Hypothalamus (tissue), 51 donors: ENCODE data around the gene TMEM53.
A peak's percentile ranks its signal among the peaks of the same experiment; 100 is the strongest.
"Not testable (repeated sequence)": the region's sequence is repeated elsewhere in the genome, so short reads cannot be mapped to it uniquely, and the experiment has no call there.

Experiments used
- DNase-seq, 51 donors: peaks; one replicate each; lab custom pipeline; 2025; lab: John Stamatoyannopoulos, UW

Gene TMEM53

DNA sequence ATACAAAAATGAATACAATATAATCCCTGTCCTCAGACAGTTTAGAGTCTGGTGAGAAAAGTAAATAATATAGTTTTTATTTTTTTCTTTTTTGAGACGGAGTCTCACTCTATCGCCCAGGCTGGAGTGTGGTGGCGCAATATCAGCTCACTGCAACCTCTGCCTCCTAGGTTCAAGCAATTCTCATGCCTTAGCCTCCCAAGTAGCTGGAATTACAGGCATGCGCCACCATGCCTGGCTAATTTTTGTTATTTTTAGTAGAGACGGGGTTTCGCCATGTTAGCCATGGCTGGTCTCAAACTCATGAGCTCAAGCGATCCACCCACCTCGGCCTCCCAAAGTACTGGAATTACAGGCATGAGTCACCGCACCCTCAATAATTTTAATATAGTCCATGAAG lies 25.1 kb upstream of the TMEM53 start:
- not testable (repeated sequence) for DNase-seq

DNA sequence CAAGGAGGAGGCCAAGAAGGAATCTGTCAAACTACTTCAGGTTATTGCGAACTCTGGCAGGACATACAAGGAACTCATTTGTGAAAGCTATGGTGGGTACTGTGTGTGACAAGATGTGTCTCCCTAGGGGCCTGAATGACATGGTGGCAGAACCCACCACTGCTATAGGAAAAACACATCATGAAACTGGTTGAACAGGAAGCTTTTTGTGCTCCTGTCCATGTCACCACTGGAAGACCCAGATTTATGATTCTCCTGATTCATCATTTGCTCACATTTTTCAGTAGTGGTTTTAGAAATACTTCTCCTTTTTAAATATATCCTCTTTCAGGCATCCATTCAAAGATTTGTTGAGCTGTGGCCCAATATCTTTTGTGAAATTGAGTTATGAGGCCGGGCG lies 23.9 kb upstream of the TMEM53 start:
- no peak for DNase-seq

DNA sequence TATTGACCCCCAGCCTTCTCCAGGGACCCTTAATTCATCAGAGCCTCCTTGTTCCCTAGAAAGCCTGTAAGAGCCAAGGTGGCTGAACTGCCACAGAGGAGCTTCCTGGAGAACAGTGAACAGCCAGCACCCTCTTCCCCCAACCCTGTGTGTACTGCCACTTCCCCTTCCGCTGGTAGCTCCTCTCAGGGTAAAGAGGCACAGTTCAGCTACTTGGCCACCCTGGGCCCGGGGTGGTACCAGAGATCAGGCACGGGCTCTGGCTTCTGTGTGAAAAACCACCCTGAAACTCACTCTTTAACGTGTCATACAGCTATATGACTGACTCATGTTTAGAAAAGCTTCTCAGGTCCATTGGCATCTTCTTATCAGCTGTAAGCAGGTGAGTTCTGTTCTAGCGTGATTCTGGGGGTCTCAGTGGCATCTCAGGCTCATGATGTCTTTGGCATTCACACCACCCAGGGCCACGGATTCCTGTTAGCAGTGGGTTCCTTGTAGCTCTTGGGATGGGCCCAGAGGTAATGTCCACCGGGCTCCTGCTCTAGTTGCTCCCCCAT lies 22.6 kb upstream of the TMEM53 start:
- DNase-seq = peak in 1 of 51 donors; percentile 15

DNA sequence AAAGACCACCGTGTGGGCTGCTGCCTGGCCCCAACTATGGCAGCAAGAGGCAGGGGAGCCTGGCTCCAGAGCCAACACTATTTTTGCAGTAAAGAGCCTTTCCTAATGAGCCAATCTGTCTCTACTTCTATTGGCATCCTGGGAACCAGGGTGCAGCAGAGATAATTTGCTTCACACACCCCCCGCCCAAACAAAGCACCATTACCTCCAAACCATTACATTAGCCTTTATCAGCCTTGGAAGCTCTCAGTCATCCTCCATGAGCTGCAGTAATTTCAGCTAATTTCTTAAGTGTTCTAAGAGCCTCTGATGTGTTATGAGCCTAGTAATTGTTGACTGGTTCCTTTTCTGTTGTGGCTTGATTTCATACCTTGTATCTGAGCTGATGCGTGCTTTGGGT lies 21.8 kb upstream of the TMEM53 start:
- DNase-seq = no peak

DNA sequence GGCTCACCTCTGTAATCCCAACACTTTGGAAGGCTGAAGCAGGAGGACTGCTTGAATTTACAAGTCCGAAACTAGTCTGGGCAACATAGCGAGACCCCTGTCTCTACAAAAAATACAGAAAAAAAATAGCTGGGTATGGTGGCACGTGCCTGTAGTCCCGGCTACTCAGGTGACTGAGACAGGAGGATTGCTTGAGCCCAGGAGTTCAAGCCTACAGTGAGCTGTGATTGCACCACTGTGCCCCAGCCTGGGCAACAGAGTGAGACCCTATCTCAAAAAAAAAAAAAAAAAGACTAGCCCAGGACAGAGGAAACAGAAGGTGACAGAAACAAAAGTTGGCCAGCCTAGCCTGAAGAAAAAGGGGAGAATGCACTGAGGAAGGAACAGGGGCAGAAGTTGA lies 21.4 kb upstream of the TMEM53 start:
- DNase-seq = no peak

- DNase-seq = no peak
These were observed 20.7 kb upstream of the TMEM53 start for GRCh38 chr1:44694863-44695478.

DNA sequence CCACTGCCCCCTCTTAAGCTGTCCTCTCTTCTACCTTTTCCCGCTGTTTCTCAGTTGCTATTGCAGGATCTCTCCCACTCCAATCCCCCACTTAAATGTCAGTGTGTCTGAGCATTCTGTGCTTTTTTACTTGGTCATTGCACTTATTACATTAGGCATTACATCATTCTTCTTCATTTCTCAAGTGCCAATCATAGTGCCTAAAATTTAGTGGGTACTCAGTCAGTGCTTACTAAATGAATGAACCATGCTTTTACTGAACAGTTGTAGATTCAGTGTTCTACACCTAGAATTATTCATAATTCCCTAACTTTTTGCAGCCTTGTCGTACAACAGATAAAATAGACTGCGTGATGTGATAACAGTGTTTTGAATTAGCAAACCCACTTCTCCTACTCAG lies 19.6 kb upstream of the TMEM53 start:
- no peak for DNase-seq

GRCh38 chr1:44693159-44693558 lies 18.9 kb upstream of the TMEM53 start:
- no peak for DNase-seq

- DNase-seq = no peak
These were observed 15.1 kb upstream of the TMEM53 start for GRCh38 chr1:44689447-44689765.

GRCh38 chr1:44688760-44689446 lies 14.6 kb upstream of the TMEM53 start:
- DNase-seq = no peak

- no peak for DNase-seq
These were observed 11.6 kb upstream of the TMEM53 start for GRCh38 chr1:44685881-44686280.

- no peak for DNase-seq
These were observed 10.9 kb upstream of the TMEM53 start for GRCh38 chr1:44685218-44685617.

DNA sequence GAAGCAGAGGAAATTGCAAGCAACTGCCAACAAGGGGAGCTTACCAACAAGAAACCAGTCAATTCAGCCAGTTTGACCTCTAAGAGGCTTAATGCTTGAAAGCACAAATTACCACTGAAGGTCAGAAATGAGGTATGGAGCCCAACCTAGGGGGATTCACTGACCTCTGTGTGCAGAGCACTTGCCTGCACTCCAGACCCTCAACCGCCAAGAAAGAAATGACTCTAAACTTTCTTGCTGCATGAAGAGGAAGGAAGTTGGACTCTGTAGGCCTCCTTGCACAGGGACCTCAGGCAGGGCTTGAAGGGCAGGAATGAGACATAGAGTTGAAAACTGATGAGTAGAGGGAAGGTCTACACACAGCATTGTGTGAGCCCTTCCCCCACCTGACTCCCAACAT lies 10.2 kb upstream of the TMEM53 start:
- DNase-seq = peak in 1 of 51 donors; percentile 5

DNA sequence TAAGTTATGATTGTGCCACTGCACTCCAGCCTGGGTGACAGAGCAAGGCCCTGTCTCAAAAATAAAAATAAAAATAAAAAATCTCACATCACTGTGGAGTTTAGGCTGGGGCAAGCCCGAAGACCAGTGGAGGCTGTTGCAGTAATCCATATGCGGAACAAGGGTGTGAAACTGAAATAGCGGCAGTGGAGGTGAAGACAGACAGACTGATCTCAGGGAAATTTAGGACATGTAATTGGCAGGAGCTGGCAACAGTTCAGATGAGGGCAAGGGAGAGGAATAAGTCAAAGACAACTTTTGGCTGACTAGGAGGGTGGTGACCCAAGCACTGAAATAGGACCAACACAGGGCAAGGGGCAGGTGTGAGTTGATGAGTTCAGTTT lies 8.6 kb upstream of the TMEM53 start:
- no peak for DNase-seq

DNA sequence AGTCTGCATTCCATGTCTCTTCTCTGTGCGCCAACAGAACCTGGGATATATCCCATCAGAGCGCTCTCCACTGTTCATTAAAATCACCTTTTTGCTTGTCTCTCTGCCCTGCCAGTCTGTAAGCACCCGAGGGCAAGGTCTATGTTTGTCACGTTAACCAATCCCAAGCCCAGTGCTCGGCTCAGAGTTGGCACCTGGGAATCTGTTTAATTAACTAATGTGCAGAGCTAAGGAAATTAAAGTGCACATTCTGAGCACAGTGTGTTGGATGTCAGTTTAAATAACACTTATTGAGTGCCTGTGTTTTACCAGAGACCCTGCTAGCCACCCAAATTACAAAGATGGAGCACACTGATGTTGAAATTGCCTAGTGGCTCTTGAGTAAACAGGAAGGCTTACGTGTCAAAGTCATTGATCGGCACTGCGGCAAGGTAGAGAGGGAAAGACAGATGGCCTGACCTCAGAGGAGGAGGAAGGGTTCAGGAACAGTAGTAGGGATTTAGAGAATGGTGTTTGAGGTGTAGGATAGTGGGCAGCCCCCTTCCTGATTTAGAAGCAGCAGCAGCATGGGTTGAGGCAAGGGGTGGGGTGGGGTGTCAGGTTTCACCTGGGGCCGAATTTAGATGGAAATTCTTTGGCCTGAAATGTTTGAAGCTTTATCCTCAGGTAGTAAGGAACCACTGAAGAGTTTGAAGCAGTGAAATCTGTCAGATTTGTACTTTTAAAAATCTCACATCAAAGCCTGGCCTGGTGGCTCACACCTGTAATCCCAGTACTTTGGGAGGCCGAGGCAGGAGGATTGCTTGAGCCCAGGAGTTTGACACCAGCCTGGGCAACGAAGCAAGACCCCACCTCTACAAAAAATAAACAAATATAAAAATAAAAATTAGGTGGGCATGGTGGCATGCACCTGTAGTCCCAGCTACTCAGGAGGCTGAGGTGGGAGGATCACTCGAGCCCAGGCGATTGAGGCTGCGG lies 7.9 kb upstream of the TMEM53 start:
- no peak for DNase-seq

- DNase-seq = no peak
These were observed 5.2 kb upstream of the TMEM53 start for GRCh38 chr1:44679468-44679867.

DNA sequence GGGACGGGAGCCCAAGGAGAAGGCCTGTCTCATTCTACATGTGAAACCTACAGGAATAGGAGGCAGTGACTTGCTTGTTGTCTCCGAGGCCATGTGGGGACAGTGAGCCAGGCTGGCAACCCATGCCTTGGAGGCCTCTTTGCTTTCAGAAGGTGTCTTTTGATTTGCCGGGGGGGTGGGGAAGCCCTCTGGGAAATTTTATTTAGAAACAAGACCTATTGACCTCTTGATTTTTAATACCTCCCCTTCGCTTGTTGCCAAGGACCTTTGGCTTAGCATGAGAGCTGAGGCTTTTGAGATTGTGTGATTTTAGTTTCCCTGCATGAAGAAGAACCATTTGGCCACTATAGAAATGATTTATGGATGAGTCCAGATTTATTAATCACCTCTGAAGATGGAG lies 4.3 kb upstream of the TMEM53 start:
- DNase-seq = no peak

DNA sequence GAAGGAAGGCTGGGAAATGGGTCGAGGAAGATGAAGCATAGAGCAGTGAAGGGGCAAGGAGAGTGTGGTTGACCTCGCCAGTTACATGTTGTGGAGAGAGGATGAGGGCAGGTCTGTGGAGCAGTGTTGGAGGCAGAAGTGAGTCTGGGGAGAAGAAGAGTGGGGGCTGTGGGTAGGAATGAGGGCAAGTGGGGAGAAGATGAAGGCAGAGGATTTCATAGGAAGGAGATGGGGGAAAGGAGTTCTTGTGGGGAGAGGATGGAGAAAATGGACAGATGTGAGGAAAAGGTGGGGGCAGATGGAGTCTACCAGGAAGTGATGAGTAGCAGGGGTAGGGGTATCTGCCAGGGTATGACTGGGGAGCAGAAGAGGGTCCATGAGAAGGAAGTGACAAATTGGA lies 3.8 kb upstream of the TMEM53 start:
- DNase-seq = no peak

DNA sequence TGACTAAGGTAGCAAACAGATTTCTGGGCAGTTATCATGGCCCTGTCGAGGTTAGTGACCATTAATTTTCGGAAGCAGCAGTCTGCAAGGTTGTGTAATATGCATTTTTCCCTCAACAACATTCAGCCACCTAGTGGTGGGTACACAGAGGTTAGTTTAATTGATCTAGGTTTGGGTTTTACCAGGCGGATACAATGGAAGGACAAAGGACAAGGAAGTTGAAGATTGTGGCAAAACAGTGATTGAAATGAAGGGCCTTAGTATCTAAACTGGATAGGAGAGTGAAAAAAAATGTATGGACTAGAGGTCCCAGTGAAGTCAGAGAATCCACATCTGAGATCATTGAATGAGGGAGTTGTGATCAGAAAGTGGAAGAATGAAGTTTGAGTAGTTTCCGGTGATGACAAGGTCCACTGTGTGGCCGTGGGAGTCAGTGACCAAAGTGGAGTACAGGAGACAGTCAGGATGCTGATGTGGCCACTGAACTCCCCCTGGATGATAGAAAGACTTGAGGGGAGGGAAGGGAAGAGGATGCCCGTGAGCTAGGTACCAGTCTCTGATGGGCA lies 3.0 kb upstream of the TMEM53 start:
- no peak for DNase-seq

DNA sequence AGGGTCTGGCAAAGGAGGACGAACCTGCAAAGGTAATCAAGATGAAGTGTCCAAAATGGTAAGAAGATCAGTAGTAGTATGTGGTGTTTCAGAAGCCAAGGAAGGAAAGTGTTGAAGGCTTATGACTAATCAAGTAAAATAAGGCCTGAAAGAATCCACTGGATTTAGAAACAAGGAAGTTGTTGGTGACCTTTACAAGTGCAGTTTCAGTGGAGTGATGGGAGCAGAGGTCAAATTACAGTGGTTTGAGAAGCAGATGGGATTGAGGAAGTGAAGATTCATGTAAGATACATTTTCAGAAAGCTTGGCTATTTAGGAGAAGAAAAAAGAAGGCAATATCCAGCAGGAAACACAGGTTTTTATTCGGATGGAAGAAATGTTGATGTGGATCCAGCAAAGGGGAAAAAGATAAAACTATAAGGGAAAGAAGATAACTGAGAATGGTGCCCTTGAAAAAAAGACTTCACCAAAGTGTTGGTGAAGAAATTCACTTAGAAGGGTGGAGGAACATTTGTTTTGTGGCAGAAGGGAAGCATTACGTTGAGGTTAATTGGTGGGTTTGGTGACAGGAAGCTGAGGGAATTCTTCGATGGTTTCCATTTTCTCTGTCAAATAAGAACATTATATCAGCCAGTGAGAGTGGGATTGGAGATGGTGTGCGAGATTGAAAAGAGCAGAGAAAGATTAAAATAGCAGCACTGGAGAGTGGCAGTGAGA lies 2.4 kb upstream of the TMEM53 start:
- no peak for DNase-seq
